AG10803 (cell line): ENCODE data around the gene RANBP17.
A peak's percentile ranks its signal among the peaks of the same experiment; 100 is the strongest.

Source experiments
- DNase-seq: peaks from one replicate; pipeline ENCODE4 v3.0.0; 2010; ENCODE audit warnings: low read depth
- H3K4me3 ChIP-seq: 2 replicates; pipeline ENCODE4 v1.5.1; 2011; ENCODE audit warnings: mild to moderate bottlenecking, low read length, control low read depth
- CTCF ChIP-seq: conservative IDR thresholded peaks from 2 replicates; pipeline ENCODE4 v1.5.1; 2011; ENCODE audit warnings: mild to moderate bottlenecking, low read length, control low read depth, inconsistent platforms

RANBP17 gene

GRCh38 chr5:171264843-171265242, 403.0 kb downstream of the RANBP17 start:
- no peak overlapping the region for H3K4me3 ChIP-seq
- DNase-seq = no peak
- no peak for TF ChIP-seq CTCF

- DNase-seq = no peak
- no peak for TF ChIP-seq CTCF
Measured at GRCh38 chr5:171268700-171269620, 407.1 kb downstream of the RANBP17 start.

GRCh38 chr5:171269717-171270116, 407.9 kb downstream of the RANBP17 start:
- DNase-seq = peak; percentile 91
- no peak overlapping the region for H3K4me3 ChIP-seq
- TF ChIP-seq CTCF = no peak

More at GRCh38 chr5:171268700-171269620, 407.1 kb downstream of the RANBP17 start:
- no peak overlapping the region for H3K4me3 ChIP-seq

- peak; percentile 24 for DNase-seq
- TF ChIP-seq CTCF = no peak
- no peak overlapping the region for H3K4me3 ChIP-seq
Measured at GRCh38 chr5:171270136-171270535, 408.3 kb downstream of the RANBP17 start.

- H3K4me3 ChIP-seq = no peak overlapping the region
- TF ChIP-seq CTCF = no peak
- no peak for DNase-seq
Measured at GRCh38 chr5:171271798-171272197, 410.0 kb downstream of the RANBP17 start.

- DNase-seq = peak; percentile 48
- peak; percentile 50 for TF ChIP-seq CTCF
Measured at GRCh38 chr5:171272996-171273970, 411.5 kb downstream of the RANBP17 start.

More at GRCh38 chr5:171272996-171273970, 411.5 kb downstream of the RANBP17 start:
- H3K4me3 ChIP-seq = no peak overlapping the region
